PC-3 (cell line): ENCODE data around the gene DAB1. TPM values are rescaled to one million over a fixed set of nuclear protein-coding genes. Genes with fewer than 3 reads are reported as not detected.

Experiments
- ATAC-seq: fragments of 200-7000 bp; cut with Tn5 transposase; 2 replicates; pipeline ENCODE4 v1.9.1; 2020; ENCODE audit warnings: mild to moderate bottlenecking, moderate library complexity
- BruUV-seq: library from RNA; stranded (reverse); fragments of 400-500 nt; replicated peaks from 2 replicates; lab custom pipeline; 2021; lab: Mats Ljungman, UMichigan
- CTCF ChIA-PET: fragments of 300-600 bp; sonication (Branson Sonifier 250); formaldehyde crosslinking; loops from one replicate; lab custom pipeline; 2022; ENCODE audit warnings: antibody characterized with exemption; lab: Charles Lee
- POLR2A ChIA-PET: fragments of 300-600 bp; sonication (Branson Sonifier 250); formaldehyde crosslinking; loops from one replicate; lab custom pipeline; 2022; ENCODE audit warnings: antibody characterized with exemption; ENCODE audit not compliant: unreplicated experiment; lab: Charles Lee
- DNase-seq: peaks from one replicate; pipeline ENCODE4 v3.0.0-alpha.2; 2015
- H2AFZ ChIP-seq: fragments of 300-600 bp; sonication (generic); 2 replicates; pipeline ENCODE4 v1.6.0; 2016; ENCODE audit warnings: antibody characterized with exemption, low read length
- H3F3A ChIP-seq: fragments of 300-600 bp; sonication (generic); one replicate; pipeline ENCODE4 v1.6.0; 2017; ENCODE audit warnings: antibody characterized with exemption, low read length, control low read depth, mild to moderate bottlenecking; ENCODE audit not compliant: unreplicated experiment
- H3K27ac ChIP-seq: fragments of 300-600 bp; sonication (generic); 2 replicates; pipeline ENCODE4 v1.5.1; 2016; ENCODE audit warnings: mild to moderate bottlenecking, low read length
- H3K27me3 ChIP-seq: fragments of 300-600 bp; sonication (generic); 2 replicates; pipeline ENCODE4 v1.6.1; 2016; ENCODE audit warnings: low read length, mixed read lengths
- H3K36me3 ChIP-seq: fragments of 300-600 bp; sonication (generic); 2 replicates; pipeline ENCODE4 v1.6.1; 2016; ENCODE audit warnings: low read depth, mixed run types, low read length, mixed read lengths
- H3K4me1 ChIP-seq: fragments of 300-600 bp; sonication (generic); 2 replicates; pipeline ENCODE4 v1.5.1; 2016; ENCODE audit warnings: low read length; ENCODE audit not compliant: insufficient read depth
- H3K4me2 ChIP-seq: fragments of 300-600 bp; sonication (generic); 2 replicates; pipeline ENCODE4 v1.6.0; 2016; ENCODE audit warnings: low read length
- H3K4me3 ChIP-seq: fragments of 300-600 bp; sonication (generic); 2 replicates; pipeline ENCODE4 v1.5.1; 2016; ENCODE audit warnings: mild to moderate bottlenecking, low read length, mixed read lengths
- H3K79me2 ChIP-seq: fragments of 300-600 bp; sonication (generic); 2 replicates; pipeline ENCODE4 v1.6.1; 2017; ENCODE audit warnings: low read length, mixed read lengths
- H3K9ac ChIP-seq: fragments of 300-600 bp; sonication (generic); 2 replicates; pipeline ENCODE4 v1.6.0; 2016; ENCODE audit warnings: mild to moderate bottlenecking, low read length
- H3K9me2 ChIP-seq: fragments of 300-600 bp; sonication (generic); replicated peaks from 2 replicates; pipeline ENCODE4 v1.6.1; 2016; ENCODE audit warnings: mixed run types, low read length, mixed read lengths
- H3K9me3 ChIP-seq: fragments of 300-600 bp; sonication (generic); 2 replicates; pipeline ENCODE4 v1.6.1; 2016; ENCODE audit warnings: low read length, mixed read lengths
- H4K20me1 ChIP-seq: fragments of 300-600 bp; sonication (generic); 2 replicates; pipeline ENCODE4 v1.6.1; 2016; ENCODE audit warnings: low read length, mixed read lengths
- CTCF ChIP-seq: fragments of 300-600 bp; sonication (generic); conservative IDR thresholded peaks from 2 replicates; pipeline ENCODE4 v1.5.1; 2017; ENCODE audit warnings: antibody characterized with exemption, low read depth, mild to moderate bottlenecking, low read length
- EZH2 ChIP-seq: fragments of 300-600 bp; sonication (generic); IDR thresholded peaks from one replicate; pipeline ENCODE4 v1.6.1; 2017; ENCODE audit warnings: antibody characterized with exemption, mild to moderate bottlenecking, low read length; ENCODE audit not compliant: unreplicated experiment
- EZH2phosphoT487 ChIP-seq: fragments of 300-600 bp; sonication (generic); IDR thresholded peaks from 2 replicates; pipeline ENCODE4 v1.6.1; 2018; ENCODE audit warnings: mild to moderate bottlenecking, antibody characterized with exemption, low read length, borderline replicate concordance
- intact Hi-C: fragments of 100-400 bp; cut with micrococcal nuclease; formaldehyde crosslinking; loops from 2 replicates; pipeline ENCODE4 v1.9.0; 2023
- total RNA-seq: library from RNA; depleted of rRNA; stranded (reverse); fragments of >200 nt; gene quantifications from 2 replicates; pipeline ENCODE4 v1.2.3, GENCODE V29; 2014

DAB1 gene
- total RNA-seq, 1 experiment from 2014 or later, result not detected

GRCh38 chr1:56973923-56974742, 449.7 kb downstream of the DAB1 start:
- no peak for ATAC-seq
- POLR2A ChIA-PET, result no interaction called here
- DNase-seq, result no peak

GRCh38 chr1:56972976-56973375, 450.9 kb downstream of the DAB1 start:
- Histone ChIP-seq H3K4me1 (no peaks in the 10 kb centered on the region), H3K9me2 (no peaks in the 10 kb centered on the region), H2AFZ (no peak overlapping the region), H3K79me2 (no peaks in the 10 kb centered on the region), H3K27ac (no peak overlapping the region), H3K9ac (no peak overlapping the region), H3K4me3 (no peak overlapping the region), H3K36me3 (no peaks in the 10 kb centered on the region), H4K20me1 (no peaks in the 10 kb centered on the region), H3K27me3 (peaks cover 25% of the 10 kb centered on the region), H3K9me3 (no peaks in the 10 kb centered on the region), H3K4me2 (no peak overlapping the region), H3F3A (no peaks in the 10 kb centered on the region)
- DNase-seq (no peak), ATAC-seq (no peak)
- BruUV-seq, result no TSS peak
- POLR2A ChIA-PET, result no interaction called here
- TF ChIP-seq CTCF, result no peak
- TF ChIP-seq EZH2, result no peak
- no peak for TF ChIP-seq EZH2phosphoT487
- intact Hi-C loops, result no loop called here
- CTCF ChIA-PET, result no interaction called here

More at GRCh38 chr1:56973923-56974742, 449.7 kb downstream of the DAB1 start:
- CTCF ChIA-PET, result no interaction called here
- H3K4me3 ChIP-seq, result no peak overlapping the region
- no peaks in the 10 kb centered on the region for H3K36me3 ChIP-seq
- intact Hi-C loops, result no loop called here
- H3F3A ChIP-seq, result no peaks in the 10 kb centered on the region
- H4K20me1 ChIP-seq, result no peaks in the 10 kb centered on the region
- no peaks in the 10 kb centered on the region for H3K9me3 ChIP-seq
- H3K27me3 ChIP-seq, result peaks cover 35% of the 10 kb centered on the region
- BruUV-seq, result no TSS peak
- no peak overlapping the region for H3K9ac ChIP-seq
- H3K4me1 ChIP-seq, result no peaks in the 10 kb centered on the region
- TF ChIP-seq EZH2 (no peak), EZH2phosphoT487 (no peak), CTCF (no peak)
- H3K4me2 ChIP-seq, result no peak overlapping the region
- no peak overlapping the region for H3K27ac ChIP-seq
- H3K9me2 ChIP-seq, result no peaks in the 10 kb centered on the region
- H3K79me2 ChIP-seq, result no peaks in the 10 kb centered on the region
- no peak overlapping the region for H2AFZ ChIP-seq

GRCh38 chr1:56970280-56970679, 453.6 kb downstream of the DAB1 start:
- Histone ChIP-seq H3K27ac (no peak overlapping the region), H3K4me3 (no peak overlapping the region), H3K9ac (no peak overlapping the region), H3K36me3 (no peaks in the 10 kb centered on the region), H3K9me2 (no peaks in the 10 kb centered on the region), H2AFZ (no peak overlapping the region), H3F3A (no peaks in the 10 kb centered on the region), H3K9me3 (no peaks in the 10 kb centered on the region), H3K4me1 (no peaks in the 10 kb centered on the region), H3K4me2 (no peak overlapping the region), H4K20me1 (no peaks in the 10 kb centered on the region), H3K79me2 (no peaks in the 10 kb centered on the region), H3K27me3 (peaks cover 21% of the 10 kb centered on the region)
- intact Hi-C loops, result no loop called here
- TF ChIP-seq EZH2, result no peak
- TF ChIP-seq EZH2phosphoT487, result no peak
- no peak for TF ChIP-seq CTCF
- no peak for DNase-seq
- no TSS peak for BruUV-seq
- ChIA-PET POLR2A (no interaction called here), CTCF (no interaction called here)
- ATAC-seq, result no peak
